Ishikawa (cell line): Measurements from ENCODE around the gene TMEM132A.

Experiments used
- CEBPB ChIP-seq: IDR thresholded peaks from 2 replicates; pipeline ENCODE4 v1.6.1; 2012
- EP300 ChIP-seq: IDR thresholded peaks from 2 replicates; pipeline ENCODE4 v1.6.1; 2012; ENCODE audit warnings: borderline replicate concordance
- MAX ChIP-seq: IDR thresholded peaks from 2 replicates; pipeline ENCODE4 v1.6.1; 2012
- TAF1 ChIP-seq: IDR thresholded peaks from 2 replicates; pipeline ENCODE4 v1.6.1; 2012; ENCODE audit warnings: low read depth, mild to moderate bottlenecking
- YY1 ChIP-seq: IDR thresholded peaks from 2 replicates; pipeline ENCODE4 v1.6.1; 2012; ENCODE audit warnings: low read depth

- no peak for TF ChIP-seq YY1
- TF ChIP-seq EP300, result no peak
- no peak for TF ChIP-seq MAX
- TF ChIP-seq CEBPB, result no peak
- TF ChIP-seq TAF1, result no peak
These were observed 13.6 kb downstream of the TMEM132A start for GRCh38 chr11:60937811-60938210.
